KOPT-K1 (cell line): ENCODE data around the gene LCE7A.

Experiments used
- H3K27ac ChIP-seq: fragments of 200-600 bp; sonication (generic); 2 replicates; pipeline ENCODE4 v1.5.1; 2016; ENCODE audit warnings: antibody characterized with exemption, mild to moderate bottlenecking, low read depth, low read length; ENCODE audit not compliant: poor library complexity, severe bottlenecking
- H3K36me3 ChIP-seq: fragments of 200-600 bp; sonication (generic); 2 replicates; pipeline ENCODE4 v1.5.1; 2017; ENCODE audit warnings: antibody characterized with exemption, mild to moderate bottlenecking, low read length, moderate library complexity; ENCODE audit not compliant: insufficient read depth
- H3K9me3 ChIP-seq: fragments of 200-600 bp; sonication (generic); 2 replicates; pipeline ENCODE4 v1.5.1; 2017; ENCODE audit warnings: antibody characterized with exemption, low read length, mild to moderate bottlenecking; ENCODE audit not compliant: insufficient read depth, poor library complexity, severe bottlenecking

LCE7A gene

GRCh38 chr1:152870831-152871730 lies 11.3 kb downstream of the LCE7A start:
- Histone ChIP-seq H3K9me3 (no peaks in the 10 kb centered on the region), H3K27ac (no peak overlapping the region), H3K36me3 (no peaks in the 10 kb centered on the region)

- H3K9me3 ChIP-seq = no peaks in the 10 kb centered on the region
These were observed 11.9 kb downstream of the LCE7A start for GRCh38 chr1:152871731-152872126.

GRCh38 chr1:152873495-152873894 lies 13.7 kb downstream of the LCE7A start:
- Histone ChIP-seq H3K9me3 (no peaks in the 10 kb centered on the region), H3K36me3 (no peaks in the 10 kb centered on the region), H3K27ac (no peak overlapping the region)

More at GRCh38 chr1:152871731-152872126, 11.9 kb downstream of the LCE7A start:
- H3K36me3 ChIP-seq = no peaks in the 10 kb centered on the region
- H3K27ac ChIP-seq = no peak overlapping the region

GRCh38 chr1:152876827-152877226 lies 17.0 kb downstream of the LCE7A start:
- no peaks in the 10 kb centered on the region for H3K9me3 ChIP-seq
- no peaks in the 10 kb centered on the region for H3K36me3 ChIP-seq
- no peak overlapping the region for H3K27ac ChIP-seq

GRCh38 chr1:152878042-152878441 lies 18.2 kb downstream of the LCE7A start, which contains the start of gene SMCP:
Gene SMCP (plus strand): TSS chr1:152878322. CDS start chr1:152884423, 6,101 bp downstream.
- H3K27ac ChIP-seq = no peak within 1 kb of the TSS
- H3K36me3 ChIP-seq = no peaks in the 10 kb centered on the region

GRCh38 chr1:152879559-152880198 lies 19.9 kb downstream of the LCE7A start:
- Histone ChIP-seq H3K9me3 (no peaks in the 10 kb centered on the region), H3K27ac (no peak overlapping the region), H3K36me3 (no peaks in the 10 kb centered on the region)

More at GRCh38 chr1:152878042-152878441, 18.2 kb downstream of the LCE7A start, which contains the start of gene SMCP:
- no peaks in the 10 kb centered on the region for H3K9me3 ChIP-seq

GRCh38 chr1:152880316-152880715 lies 20.5 kb downstream of the LCE7A start:
- H3K36me3 ChIP-seq = no peaks in the 10 kb centered on the region
- no peak overlapping the region for H3K27ac ChIP-seq
- H3K9me3 ChIP-seq = no peaks in the 10 kb centered on the region

- Histone ChIP-seq H3K9me3 (no peaks in the 10 kb centered on the region), H3K27ac (no peak overlapping the region), H3K36me3 (no peaks in the 10 kb centered on the region)
These were observed 21.1 kb downstream of the LCE7A start for GRCh38 chr1:152880907-152881306.

GRCh38 chr1:152884085-152884484 lies 24.3 kb downstream of the LCE7A start:
- H3K9me3 ChIP-seq = no peaks in the 10 kb centered on the region
- H3K27ac ChIP-seq = no peak overlapping the region
- no peaks in the 10 kb centered on the region for H3K36me3 ChIP-seq

GRCh38 chr1:152884506-152884905 lies 24.7 kb downstream of the LCE7A start:
- Histone ChIP-seq H3K36me3 (no peaks in the 10 kb centered on the region), H3K9me3 (no peaks in the 10 kb centered on the region), H3K27ac (no peak overlapping the region)

- no peaks in the 10 kb centered on the region for H3K9me3 ChIP-seq
- no peak overlapping the region for H3K27ac ChIP-seq
- no peaks in the 10 kb centered on the region for H3K36me3 ChIP-seq
These were observed 25.3 kb downstream of the LCE7A start for GRCh38 chr1:152884966-152885624.

GRCh38 chr1:152886085-152886484 lies 26.3 kb downstream of the LCE7A start:
- no peaks in the 10 kb centered on the region for H3K9me3 ChIP-seq
- no peak overlapping the region for H3K27ac ChIP-seq
- no peaks in the 10 kb centered on the region for H3K36me3 ChIP-seq

- no peaks in the 10 kb centered on the region for H3K36me3 ChIP-seq
- no peaks in the 10 kb centered on the region for H3K9me3 ChIP-seq
- H3K27ac ChIP-seq = no peak overlapping the region
These were observed 27.1 kb downstream of the LCE7A start for GRCh38 chr1:152886758-152887409.

- Histone ChIP-seq H3K9me3 (no peaks in the 10 kb centered on the region), H3K36me3 (no peaks in the 10 kb centered on the region), H3K27ac (no peak overlapping the region)
These were observed 28.3 kb downstream of the LCE7A start for GRCh38 chr1:152888126-152888525.

- Histone ChIP-seq H3K27ac (no peak overlapping the region), H3K36me3 (no peaks in the 10 kb centered on the region), H3K9me3 (no peaks in the 10 kb centered on the region)
These were observed 39.2 kb downstream of the LCE7A start for GRCh38 chr1:152899027-152899426.
